RPMI7951 (cell line): ENCODE results near the gene FNBP1L. TPM values are rescaled to one million over a fixed set of nuclear protein-coding genes. Genes with fewer than 3 reads are reported as not detected.
A peak's percentile ranks its signal among the peaks of the same experiment; 100 is the strongest.

Experiments
- DNase-seq: peaks from one replicate; pipeline ENCODE4 v3.0.0-alpha.2; 2012; ENCODE audit warnings: low read depth
- total RNA-seq: library from RNA; depleted of rRNA; stranded (reverse); fragments of >200 nt; shearing (Covaris generic); gene quantifications from 2 replicates; pipeline ENCODE4 v1.2.3, GENCODE V29; 2014

Gene FNBP1L
- total RNA-seq, 1 experiment from 2014 or later = 8.9 TPM

DNA sequence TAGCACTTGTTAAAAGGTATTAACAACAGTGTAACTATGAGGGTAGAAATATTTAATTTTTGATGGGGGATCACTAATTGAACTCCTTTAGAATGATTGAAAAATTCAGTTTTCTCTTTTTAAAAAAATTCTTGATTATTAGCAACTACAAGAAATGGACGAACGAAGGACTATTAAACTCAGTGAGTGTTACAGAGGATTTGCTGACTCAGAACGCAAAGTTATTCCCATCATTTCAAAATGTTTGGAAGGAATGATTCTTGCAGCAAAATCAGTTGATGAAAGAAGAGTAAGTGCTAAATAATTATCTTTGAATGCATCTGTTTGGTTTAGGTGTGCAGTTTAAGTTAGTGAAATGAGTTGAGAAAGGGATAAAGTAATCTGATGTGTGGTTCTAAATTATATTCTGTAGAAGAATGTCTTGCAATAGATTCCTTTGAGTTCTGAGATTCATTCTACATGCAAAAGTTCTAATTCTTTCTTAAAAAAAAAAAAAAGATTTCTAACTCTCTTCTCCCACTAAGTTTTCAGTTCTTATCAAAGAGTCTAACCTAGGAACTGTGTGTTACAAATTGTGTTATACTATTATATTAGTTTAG, 85.0 kb downstream of the FNBP1L start:
- no peak for DNase-seq

GRCh38 chr1:93533677-93534076, 85.8 kb downstream of the FNBP1L start:
- no peak for DNase-seq

- no peak for DNase-seq
Measured at GRCh38 chr1:93537396-93537795, 89.5 kb downstream of the FNBP1L start.

GRCh38 chr1:93537924-93538323, 90.0 kb downstream of the FNBP1L start:
- DNase-seq = no peak

DNA sequence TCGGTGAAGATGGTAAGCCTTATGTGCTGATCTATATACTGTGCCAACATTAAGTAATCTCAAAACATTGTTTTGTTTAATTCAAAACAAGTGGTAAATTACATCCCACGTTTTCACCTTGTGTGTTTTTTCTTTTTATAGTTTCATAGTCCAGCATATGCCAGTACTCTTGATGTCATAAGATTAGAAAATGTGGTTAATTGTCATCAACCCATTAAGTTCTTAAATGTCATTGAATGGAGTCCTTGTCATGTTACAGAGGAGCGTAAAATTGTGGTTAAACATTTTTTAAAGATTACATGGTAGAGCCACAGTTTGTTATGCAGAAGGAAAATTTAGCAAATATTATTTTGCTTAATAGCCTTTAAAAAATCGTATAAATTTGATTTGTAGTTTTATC, 93.1 kb downstream of the FNBP1L start:
- no peak for DNase-seq

DNA sequence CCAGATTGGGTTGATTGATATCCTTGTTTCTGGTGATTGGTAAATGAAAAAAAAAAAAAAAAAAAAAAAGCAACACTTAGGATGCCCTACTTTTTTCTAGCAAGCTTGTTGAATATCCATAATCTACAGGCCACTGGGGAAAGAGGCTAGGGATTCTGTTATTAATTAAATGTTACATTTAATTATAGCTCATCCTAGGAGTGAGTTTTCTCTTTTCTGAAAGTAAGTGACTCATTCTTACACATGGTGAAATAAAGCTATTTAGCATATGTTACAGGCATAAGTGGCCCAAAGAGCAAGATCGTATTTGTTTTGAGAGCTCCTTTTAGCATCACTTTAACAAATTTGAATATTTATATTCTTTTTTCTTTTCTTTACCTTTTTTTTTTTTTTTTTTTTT, 94.5 kb downstream of the FNBP1L start:
- DNase-seq = no peak

DNA sequence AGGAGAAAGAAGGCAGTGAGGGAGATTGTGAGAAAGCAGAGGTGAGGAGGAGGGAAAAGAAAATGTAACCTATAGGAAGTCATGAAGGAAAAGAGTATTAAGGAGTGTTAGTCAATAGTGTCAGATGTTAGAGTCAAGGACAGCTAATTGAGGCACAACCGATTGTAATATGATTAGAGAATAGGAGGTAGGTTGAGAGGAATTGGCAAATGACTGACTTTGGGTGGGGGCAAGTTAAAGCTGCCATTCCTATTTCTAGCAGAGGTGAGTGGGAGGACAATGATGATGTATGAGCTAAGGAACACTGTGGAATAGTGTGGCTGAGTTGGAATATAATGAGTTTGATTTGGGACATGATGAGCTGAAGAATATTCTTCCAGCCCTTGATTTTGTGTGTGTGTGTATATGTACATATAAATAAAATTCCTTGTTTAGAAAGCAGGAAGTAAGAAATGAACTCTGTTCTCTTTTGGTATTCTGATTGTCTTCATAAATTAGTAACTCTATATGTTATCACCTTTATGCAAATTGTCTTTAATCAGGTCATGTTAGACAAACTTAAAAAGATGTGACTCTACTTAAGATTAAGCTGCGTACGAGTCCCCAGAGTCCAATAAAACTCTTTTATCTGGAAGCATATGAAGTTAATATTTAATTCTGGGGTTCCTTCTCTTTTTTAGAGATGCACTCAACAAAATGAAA, 98.4 kb downstream of the FNBP1L start:
- no peak for DNase-seq

DNA sequence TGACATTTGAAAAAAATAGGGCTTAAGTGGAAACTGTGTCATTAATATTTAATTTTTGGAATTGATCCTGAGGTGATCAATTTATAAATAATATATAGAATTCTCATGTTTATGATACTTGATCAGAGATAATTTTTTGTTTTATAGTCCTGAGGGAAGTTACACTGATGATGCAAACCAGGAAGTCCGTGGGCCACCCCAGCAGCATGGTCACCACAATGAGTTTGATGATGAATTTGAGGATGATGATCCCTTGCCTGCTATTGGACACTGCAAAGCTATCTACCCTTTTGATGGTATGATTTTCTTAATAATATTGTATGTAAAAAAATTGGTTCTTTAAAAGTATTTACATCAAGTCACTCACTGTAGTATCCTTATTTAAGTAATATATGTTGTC, 101.2 kb downstream of the FNBP1L start:
- DNase-seq = no peak

GRCh38 chr1:93549811-93550210, 101.9 kb downstream of the FNBP1L start:
- no peak for DNase-seq

GRCh38 chr1:93552741-93553455, 105.0 kb downstream of the FNBP1L start:
- DNase-seq = peak; percentile 73

- peak; percentile 42 for DNase-seq
Measured at GRCh38 chr1:93553886-93554490, 106.1 kb downstream of the FNBP1L start.

- DNase-seq = no peak
Measured at GRCh38 chr1:93554883-93555872, 107.3 kb downstream of the FNBP1L start.

GRCh38 chr1:93556291-93556690, 108.4 kb downstream of the FNBP1L start:
- no peak for DNase-seq

DNA sequence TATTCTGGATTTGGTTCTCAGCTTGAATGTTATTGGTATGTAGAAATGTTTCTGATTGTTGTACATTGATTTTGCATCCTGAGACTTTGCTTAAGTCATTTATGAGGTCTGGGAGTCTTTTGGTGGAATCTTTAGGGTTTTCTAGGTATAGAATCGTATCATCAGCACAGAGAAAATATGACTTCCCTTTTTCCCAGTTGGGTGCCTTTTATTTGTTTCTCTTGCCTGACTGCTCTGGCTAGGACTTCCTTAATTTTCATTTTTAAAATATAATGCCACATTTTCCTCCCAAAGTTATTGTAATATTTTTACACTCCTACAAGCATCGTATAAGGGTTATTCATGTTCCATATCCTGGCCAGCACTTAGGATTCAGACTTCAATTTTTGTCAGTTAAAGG, 111.1 kb downstream of the FNBP1L start:
- DNase-seq = no peak

DNA sequence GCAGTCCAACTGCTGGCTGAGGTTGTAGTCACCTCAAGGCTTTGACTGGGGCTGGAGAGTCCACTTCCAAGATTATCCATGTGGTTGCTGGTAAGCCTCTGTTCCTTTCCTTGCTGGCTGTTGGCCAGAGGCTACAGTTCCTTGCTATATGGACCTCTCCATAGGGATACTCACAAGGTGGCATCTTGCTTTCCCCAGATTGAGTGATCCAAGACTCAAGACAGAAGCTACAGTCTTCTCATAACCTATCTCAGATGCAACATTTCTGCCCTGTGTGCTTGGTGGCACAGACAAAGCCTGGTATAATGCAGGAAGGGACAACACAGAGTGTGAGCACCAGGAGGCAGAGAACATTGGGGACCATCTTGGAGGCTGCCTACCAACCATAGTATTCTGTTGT, 111.8 kb downstream of the FNBP1L start:
- no peak for DNase-seq

DNA sequence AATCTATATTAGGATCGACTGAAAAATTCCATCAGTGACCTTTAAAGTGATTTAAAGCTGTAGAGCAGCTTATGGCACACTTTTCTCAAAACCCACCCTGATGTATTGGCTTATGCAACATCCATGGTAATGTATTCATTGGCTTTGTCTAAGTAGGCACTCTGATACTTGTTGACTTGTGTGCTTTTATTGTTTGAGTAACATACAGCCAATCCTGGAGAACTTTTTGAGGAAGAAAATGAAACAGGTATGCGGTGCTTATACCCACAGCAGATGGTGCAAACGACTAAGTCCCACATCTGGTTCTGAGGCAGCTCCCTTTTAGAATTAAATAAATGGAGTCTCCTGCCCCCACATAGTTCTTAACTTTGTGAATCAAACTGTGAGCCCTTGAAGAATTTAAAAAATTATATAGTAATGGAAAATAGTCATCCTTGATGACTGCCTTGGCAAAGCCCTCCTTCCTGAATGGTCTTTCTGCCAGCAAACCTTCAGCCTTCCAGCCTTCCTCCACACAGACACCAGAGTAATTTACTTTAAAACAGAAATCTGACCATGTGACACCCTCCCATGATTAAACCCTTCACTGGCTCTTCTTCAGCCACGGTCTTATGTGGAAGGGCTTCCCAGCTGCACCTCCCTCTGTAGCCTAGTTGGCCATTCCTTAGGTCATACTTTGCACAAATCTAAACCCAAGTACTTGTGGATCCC, 117.7 kb downstream of the FNBP1L start:
- DNase-seq = no peak

DNA sequence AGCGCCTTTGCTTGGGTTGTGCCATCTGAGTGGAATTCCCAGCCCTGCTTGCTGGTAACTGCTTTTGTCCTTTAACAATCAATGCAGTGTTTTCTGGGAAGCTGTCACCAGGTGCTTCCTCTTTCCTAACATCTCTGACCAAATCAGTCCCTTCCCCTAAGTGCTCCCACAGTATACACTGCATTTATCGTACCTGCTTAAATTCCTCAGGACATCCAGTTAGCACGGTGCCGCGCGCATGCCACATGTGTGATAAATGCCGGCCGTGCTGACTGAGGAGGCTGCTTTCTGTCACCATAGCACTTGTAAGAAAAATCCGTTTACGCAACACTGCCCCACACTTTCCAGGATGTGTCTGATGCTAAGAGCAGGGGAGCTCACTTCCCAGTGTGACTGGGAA, 118.3 kb downstream of the FNBP1L start:
- no peak for DNase-seq

GRCh38 chr1:93567255-93567918, 119.5 kb downstream of the FNBP1L start:
- peak; percentile 88 for DNase-seq

- no peak for DNase-seq
Measured at GRCh38 chr1:93569489-93569888, 121.6 kb downstream of the FNBP1L start.

- no peak for DNase-seq
Measured at GRCh38 chr1:93571623-93572310, 123.8 kb downstream of the FNBP1L start.
